Measurements from ENCODE around the gene PAQR5. TPM values are rescaled to one million over a fixed set of nuclear protein-coding genes. Genes with fewer than 3 reads are reported as not detected.
A peak's percentile ranks its signal among the peaks of the same experiment; 100 is the strongest.

Gene PAQR5
- total and polyA plus RNA-seq, 7 donors: 0.08 to 0.39 (median 0.17) TPM; not detected in 1

DNA sequence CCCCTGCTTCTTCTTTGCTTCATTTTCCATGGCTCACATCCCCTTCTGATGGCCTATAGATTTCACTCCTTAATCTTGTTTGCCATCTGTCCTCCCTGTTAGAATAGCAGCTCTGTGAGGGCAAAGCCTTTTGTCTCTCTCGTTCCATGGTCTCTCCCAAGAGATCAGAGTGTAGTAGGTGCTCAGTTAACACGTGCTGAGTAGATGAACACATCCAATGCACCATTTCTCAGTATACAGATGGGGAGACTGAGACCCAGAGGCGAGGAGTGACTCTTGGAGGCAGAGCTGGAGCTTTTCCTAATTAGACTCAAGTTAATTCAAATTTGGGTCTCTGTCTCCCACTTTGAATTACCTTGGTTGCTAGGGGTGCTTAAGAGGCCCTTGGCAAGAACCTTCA lies 4.2 kb downstream of the PAQR5 start:
- H3K27me3 ChIP-seq (ENCODE audit: insufficient read depth in 3 of 3, low read length in 2 of 3): peaks cover 0 to 44% (median 11%) of the 10 kb centered on the region in 3 donors
- DNase-seq (no peak), ATAC-seq (no peak)
- no peak overlapping the region for H3K27ac ChIP-seq
- no peaks in the 10 kb centered on the region for H3K36me3 ChIP-seq (ENCODE audit: insufficient read depth in 1 of 2, low read depth in 1 of 2)
- H3K4me1 ChIP-seq: peaks cover 7% of the 10 kb centered on the region
- H3K9me3 ChIP-seq: no peaks in the 10 kb centered on the region
- intact Hi-C loops (cut with DNase I): no loop called here
- 71 to 88% (median 77%) methylated on average over 3 of the region's 3 CpGs for WGBS, 3 donors
- H3K4me3 ChIP-seq: no peak overlapping the region
- TF ChIP-seq, protein P1, sequence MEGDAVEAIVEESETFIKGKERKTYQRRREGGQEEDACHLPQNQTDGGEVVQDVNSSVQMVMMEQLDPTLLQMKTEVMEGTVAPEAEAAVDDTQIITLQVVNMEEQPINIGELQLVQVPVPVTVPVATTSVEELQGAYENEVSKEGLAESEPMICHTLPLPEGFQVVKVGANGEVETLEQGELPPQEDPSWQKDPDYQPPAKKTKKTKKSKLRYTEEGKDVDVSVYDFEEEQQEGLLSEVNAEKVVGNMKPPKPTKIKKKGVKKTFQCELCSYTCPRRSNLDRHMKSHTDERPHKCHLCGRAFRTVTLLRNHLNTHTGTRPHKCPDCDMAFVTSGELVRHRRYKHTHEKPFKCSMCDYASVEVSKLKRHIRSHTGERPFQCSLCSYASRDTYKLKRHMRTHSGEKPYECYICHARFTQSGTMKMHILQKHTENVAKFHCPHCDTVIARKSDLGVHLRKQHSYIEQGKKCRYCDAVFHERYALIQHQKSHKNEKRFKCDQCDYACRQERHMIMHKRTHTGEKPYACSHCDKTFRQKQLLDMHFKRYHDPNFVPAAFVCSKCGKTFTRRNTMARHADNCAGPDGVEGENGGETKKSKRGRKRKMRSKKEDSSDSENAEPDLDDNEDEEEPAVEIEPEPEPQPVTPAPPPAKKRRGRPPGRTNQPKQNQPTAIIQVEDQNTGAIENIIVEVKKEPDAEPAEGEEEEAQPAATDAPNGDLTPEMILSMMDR (IDR thresholded peaks at IDR 0.05): no peak

DNA sequence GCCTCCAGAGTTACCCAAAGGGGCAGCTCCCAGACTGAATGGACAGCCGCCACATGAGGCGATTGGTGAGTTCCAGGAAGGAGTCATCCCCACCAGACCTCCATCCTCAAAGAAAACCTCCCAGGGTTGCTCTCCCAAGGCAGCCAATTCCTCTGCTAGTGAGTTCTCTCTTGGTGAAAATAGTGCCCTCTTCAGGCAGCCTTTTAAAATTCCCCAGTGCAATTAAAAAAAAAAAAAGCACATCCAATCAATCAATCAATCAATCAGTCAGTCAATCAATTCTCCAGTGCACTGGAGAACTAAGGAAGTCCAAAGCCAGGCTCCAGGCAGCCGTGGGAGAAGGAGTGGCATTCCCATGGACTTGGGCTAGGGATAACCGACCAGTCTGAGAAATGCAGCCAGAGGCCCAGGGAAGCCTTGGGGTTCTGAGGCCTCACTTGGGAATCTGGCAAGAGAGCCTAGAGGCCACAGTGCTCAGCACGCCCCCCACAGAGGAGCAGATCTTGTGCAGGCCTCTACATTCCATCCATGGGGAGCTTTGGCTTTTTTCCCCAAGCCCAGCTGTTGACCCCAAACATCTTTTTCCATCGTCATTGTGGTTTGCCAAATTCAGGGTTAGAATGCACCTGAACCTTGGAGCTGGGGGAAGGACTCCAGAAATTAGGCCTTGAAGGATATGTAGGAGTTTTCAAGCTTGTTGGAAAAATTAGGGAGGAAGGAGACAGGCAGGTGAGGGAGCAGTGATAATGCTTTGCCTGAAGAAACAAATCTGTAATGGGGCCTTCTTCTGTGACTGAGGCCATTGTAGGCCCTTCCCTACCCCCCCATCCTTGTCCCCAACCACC lies 4.8 kb downstream of the PAQR5 start:
- H3K9me3 ChIP-seq: no peaks in the 10 kb centered on the region
- H3K4me3 ChIP-seq: no peak overlapping the region
- H3K4me1 ChIP-seq: peaks cover 7% of the 10 kb centered on the region
- TF ChIP-seq, protein P1 (IDR thresholded peaks at IDR 0.05): no peak
- no peaks in the 10 kb centered on the region for H3K36me3 ChIP-seq (ENCODE audit: insufficient read depth in 1 of 2, low read depth in 1 of 2)
- DNase-seq (no peak), ATAC-seq (no peak)
- intact Hi-C loops (cut with DNase I): no loop called here
- H3K27ac ChIP-seq: no peak overlapping the region
- WGBS, 3 donors: 77 to 83% (median 80%) methylated on average over 6 of the region's 6 CpGs
- peaks cover 0 to 39% (median 11%) of the 10 kb centered on the region in 3 donors for H3K27me3 ChIP-seq (ENCODE audit: insufficient read depth in 3 of 3, low read length in 2 of 3)

DNA sequence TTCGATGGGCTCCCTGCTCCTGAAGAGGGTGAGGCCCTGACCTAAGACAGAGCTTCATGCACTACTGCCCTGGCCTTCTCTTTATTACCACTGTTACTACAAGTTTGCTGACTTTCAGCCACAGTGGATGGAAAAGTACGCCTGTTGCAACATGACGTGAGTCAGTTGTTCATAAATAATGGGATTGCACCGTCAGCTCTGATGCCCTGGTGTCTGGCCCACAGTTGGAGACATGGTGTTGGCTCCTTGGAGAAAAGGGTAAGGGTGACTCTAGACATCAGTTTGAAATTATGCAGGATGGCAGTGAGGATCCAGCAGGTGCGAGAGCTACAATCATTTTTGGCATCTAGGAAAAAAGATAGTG lies 5.5 kb downstream of the PAQR5 start:
- no peak overlapping the region for H3K27ac ChIP-seq

DNA sequence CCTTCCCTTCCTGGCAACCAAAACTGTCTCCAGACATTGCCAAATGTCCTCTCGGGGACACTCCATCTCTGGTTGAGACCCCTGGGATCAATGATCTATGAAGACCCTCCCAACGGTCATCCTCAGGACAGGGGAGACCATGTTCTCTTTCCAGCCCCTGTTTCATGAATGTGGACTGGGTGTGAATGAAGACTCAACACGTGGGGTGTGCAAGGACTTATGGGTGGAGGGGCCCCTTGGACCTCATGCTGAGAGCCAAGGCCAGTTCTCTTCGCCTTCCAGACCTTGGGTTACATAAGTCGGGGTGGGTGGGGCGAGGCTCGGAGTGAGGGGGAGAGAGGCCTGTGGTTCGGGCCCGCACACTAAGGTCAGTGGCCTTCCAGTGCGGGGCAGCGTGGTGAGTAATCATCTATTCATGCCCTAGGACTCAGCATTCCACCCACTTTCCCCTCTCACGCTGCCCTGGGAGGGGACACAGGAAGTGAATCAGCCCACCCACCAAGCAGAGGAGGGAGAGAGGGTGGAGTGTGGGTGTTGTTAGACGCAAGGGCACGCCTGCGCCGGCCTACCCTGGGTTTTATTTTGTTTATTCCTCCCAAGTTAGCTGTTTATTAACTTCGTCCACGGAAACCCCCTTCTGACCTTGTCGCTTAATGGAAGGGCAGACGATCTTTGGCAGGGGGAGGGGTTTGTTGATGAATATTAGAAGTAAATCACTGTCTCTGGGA lies 6.7 kb downstream of the PAQR5 start:
- no peaks in the 10 kb centered on the region for H3K36me3 ChIP-seq (ENCODE audit: insufficient read depth in 1 of 2, low read depth in 1 of 2)
- H3K4me3 ChIP-seq: no peak overlapping the region
- DNase-seq: peak in 1 of 2 donors; percentile 29
- ATAC-seq: peak in 1 of 4 donors; percentile 44
- TF ChIP-seq, protein P1 (IDR thresholded peaks at IDR 0.05): no peak
- H3K27ac ChIP-seq: no peak overlapping the region
- H3K27me3 ChIP-seq (ENCODE audit: insufficient read depth in 3 of 3, low read length in 2 of 3): peaks cover 0 to 29% (median 6%) of the 10 kb centered on the region in 3 donors
- 77 to 80% (median 77%) methylated on average over 20 of the region's 20 CpGs for WGBS, 3 donors
- H3K4me1 ChIP-seq: no peaks in the 10 kb centered on the region
- no peaks in the 10 kb centered on the region for H3K9me3 ChIP-seq
- intact Hi-C loops (cut with DNase I): no loop called here

More for the DNA sequence above, 5.5 kb downstream of the PAQR5 start:
- ATAC-seq (peak in 1 of 4 donors; percentile 40), DNase-seq (no peak)
- WGBS, 3 donors: 62 to 83% (median 68%) methylated on average over 5 of the region's 5 CpGs
- intact Hi-C loops (cut with DNase I): no loop called here
- Histone ChIP-seq H3K4me1 (peaks cover 3% of the 10 kb centered on the region), H3K27me3 (ENCODE audit: insufficient read depth in 3 of 3, low read length in 2 of 3) (peaks cover 0 to 36% (median 6%) of the 10 kb centered on the region in 3 donors), H3K9me3 (no peaks in the 10 kb centered on the region), H3K4me3 (no peak overlapping the region), H3K36me3 (ENCODE audit: insufficient read depth in 1 of 2, low read depth in 1 of 2) (no peaks in the 10 kb centered on the region)
- TF ChIP-seq, protein P1 (IDR thresholded peaks at IDR 0.05): no peak
